ENCODE data around the gene TNPO3. TPM values are rescaled to one million over a fixed set of nuclear protein-coding genes. Genes with fewer than 3 reads are reported as not detected.

Gene TNPO3
- total RNA-seq, 1 experiment from 2014 or later: 58.5 TPM

DNA sequence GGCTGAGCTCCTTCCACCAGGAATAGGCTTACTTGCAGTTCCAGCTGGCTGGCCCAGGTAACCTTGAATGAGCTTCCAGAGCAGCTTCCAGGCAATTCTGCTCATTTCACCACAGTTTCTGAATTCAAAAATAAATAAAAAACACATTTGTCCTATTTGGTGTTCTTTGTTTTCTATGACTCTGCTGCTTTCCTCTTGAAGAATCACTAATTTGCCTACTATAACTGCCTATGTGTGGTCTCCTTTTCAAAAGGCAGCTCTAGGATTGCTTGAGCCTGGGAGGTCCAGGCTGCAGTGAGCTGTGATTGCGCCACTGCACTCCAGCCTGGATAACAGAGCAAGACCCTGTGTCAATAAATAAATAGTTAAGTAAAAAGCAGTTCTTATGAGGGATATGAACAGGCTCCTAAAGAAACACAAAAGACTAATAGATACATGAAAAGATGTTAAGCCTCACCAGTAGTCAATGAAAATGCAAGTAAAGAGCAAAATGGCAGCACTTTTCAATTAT is 19.5 kb upstream of the TNPO3 start:
- Histone ChIP-seq H3K27ac (ENCODE audit: low read depth, low read length) (no peak overlapping the region), H3K27me3 (ENCODE audit: insufficient read depth, low read length) (no peaks in the 10 kb centered on the region), H3K9me2 (ENCODE audit: insufficient read depth) (no peaks in the 10 kb centered on the region), H3K4me1 (ENCODE audit: control insufficient read depth in 1 of 2, insufficient read depth in 2 of 2, low read length in 2 of 2) (no peaks in the 10 kb centered on the region), H3K4me2 (ENCODE audit: low read length) (no peak overlapping the region), H2AFZ (ENCODE audit: low read depth, low read length, poor library complexity, severe bottlenecking) (no peak overlapping the region), H3K79me2 (ENCODE audit: insufficient read depth, low read length) (no peaks in the 10 kb centered on the region), H3K9ac (ENCODE audit: low read length) (no peak overlapping the region), H3K4me3 (replicated peaks in 1 of 2; ENCODE audit: low read depth in 1 of 2, low read length in 2 of 2) (no peak overlapping the region), H3K9me3 (ENCODE audit: control insufficient read depth in 1 of 2, insufficient read depth in 1 of 2, low read depth in 1 of 2, low read length in 2 of 2) (no peaks in the 10 kb centered on the region), H4K20me1 (ENCODE audit: insufficient read depth) (no peaks in the 10 kb centered on the region), H3K36me3 (ENCODE audit: control insufficient read depth in 1 of 2, insufficient read depth in 2 of 2, low read length in 2 of 2) (no peaks in the 10 kb centered on the region)
- ChIA-PET RAD21 (ENCODE audit: low non-redundant PET in 1 of 2, low total read pairs in 2 of 2, uncharacterized antibody in 2 of 2, unreplicated experiment in 2 of 2) (no interaction called here), CTCF (interaction anchor here (1.6 kb wide), 1 partner anchor 17 kb away, joined by 4 read pairs; no protein-coding TSS in a partner anchor), POLR2A (no interaction called here)
- no peak for TF ChIP-seq ELF1 (IDR thresholded peaks at IDR 0.05; ENCODE audit: borderline replicate concordance, low read depth)
- no peak for TF ChIP-seq EZH2 (IDR thresholded peaks at IDR 0.05)
- no peak for TF ChIP-seq POLR2A (IDR thresholded peaks at IDR 0.05; ENCODE audit: borderline replicate concordance, extremely low read depth, insufficient read depth, insufficient read length)
- TF ChIP-seq JUND (IDR thresholded peaks at IDR 0.05): no peak
- no peak for TF ChIP-seq EGR1 (IDR thresholded peaks at IDR 0.05; ENCODE audit: low read depth)
- TF ChIP-seq EZH2phosphoT487 (IDR thresholded peaks at IDR 0.05; ENCODE audit: borderline replicate concordance): no peak
- no peak for TF ChIP-seq SIN3A (IDR thresholded peaks at IDR 0.05; ENCODE audit: low read depth)
- TF ChIP-seq RAD21 (IDR thresholded peaks at IDR 0.05; ENCODE audit: low read depth): no peak
- no peak for TF ChIP-seq CEBPB (IDR thresholded peaks at IDR 0.05; ENCODE audit: low read depth)
- TF ChIP-seq, protein P1, sequence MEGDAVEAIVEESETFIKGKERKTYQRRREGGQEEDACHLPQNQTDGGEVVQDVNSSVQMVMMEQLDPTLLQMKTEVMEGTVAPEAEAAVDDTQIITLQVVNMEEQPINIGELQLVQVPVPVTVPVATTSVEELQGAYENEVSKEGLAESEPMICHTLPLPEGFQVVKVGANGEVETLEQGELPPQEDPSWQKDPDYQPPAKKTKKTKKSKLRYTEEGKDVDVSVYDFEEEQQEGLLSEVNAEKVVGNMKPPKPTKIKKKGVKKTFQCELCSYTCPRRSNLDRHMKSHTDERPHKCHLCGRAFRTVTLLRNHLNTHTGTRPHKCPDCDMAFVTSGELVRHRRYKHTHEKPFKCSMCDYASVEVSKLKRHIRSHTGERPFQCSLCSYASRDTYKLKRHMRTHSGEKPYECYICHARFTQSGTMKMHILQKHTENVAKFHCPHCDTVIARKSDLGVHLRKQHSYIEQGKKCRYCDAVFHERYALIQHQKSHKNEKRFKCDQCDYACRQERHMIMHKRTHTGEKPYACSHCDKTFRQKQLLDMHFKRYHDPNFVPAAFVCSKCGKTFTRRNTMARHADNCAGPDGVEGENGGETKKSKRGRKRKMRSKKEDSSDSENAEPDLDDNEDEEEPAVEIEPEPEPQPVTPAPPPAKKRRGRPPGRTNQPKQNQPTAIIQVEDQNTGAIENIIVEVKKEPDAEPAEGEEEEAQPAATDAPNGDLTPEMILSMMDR (IDR thresholded peaks at IDR 0.05 in 2 of 3, conservative IDR thresholded peaks at IDR 0.05 in 1 of 3; ENCODE audit: borderline replicate concordance in 1 of 3, insufficient read depth in 1 of 3, low read depth in 2 of 3, low read length in 2 of 3): no peak
- TF ChIP-seq, protein P2, sequence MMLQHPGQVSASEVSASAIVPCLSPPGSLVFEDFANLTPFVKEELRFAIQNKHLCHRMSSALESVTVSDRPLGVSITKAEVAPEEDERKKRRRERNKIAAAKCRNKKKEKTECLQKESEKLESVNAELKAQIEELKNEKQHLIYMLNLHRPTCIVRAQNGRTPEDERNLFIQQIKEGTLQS (IDR thresholded peaks at IDR 0.05): no peak
- no peak for TF ChIP-seq TCF7L2 (IDR thresholded peaks at IDR 0.05; ENCODE audit: borderline replicate concordance, extremely low read depth, insufficient read depth, insufficient read length)
- TF ChIP-seq CBX3 (IDR thresholded peaks at IDR 0.05; ENCODE audit: low read depth): no peak
- no peak for TF ChIP-seq ZBTB33 (IDR thresholded peaks at IDR 0.05; ENCODE audit: extremely low read depth, insufficient replicate concordance, low read length)
- no peak for TF ChIP-seq POLR2AphosphoS5 (IDR thresholded peaks at IDR 0.05; ENCODE audit: low read depth, low read length)
- no peak for TF ChIP-seq ZNF274 (IDR thresholded peaks at IDR 0.05; ENCODE audit: low read depth, low read length)
- no peak for TF ChIP-seq YY1 (IDR thresholded peaks at IDR 0.05; ENCODE audit: extremely low read depth, insufficient replicate concordance, low read depth, low read length)
- no peak for TF ChIP-seq SP1 (IDR thresholded peaks at IDR 0.05; ENCODE audit: low read depth)
- TF ChIP-seq SRF (IDR thresholded peaks at IDR 0.05; ENCODE audit: low read depth): no peak
- TF ChIP-seq, protein P3, sequence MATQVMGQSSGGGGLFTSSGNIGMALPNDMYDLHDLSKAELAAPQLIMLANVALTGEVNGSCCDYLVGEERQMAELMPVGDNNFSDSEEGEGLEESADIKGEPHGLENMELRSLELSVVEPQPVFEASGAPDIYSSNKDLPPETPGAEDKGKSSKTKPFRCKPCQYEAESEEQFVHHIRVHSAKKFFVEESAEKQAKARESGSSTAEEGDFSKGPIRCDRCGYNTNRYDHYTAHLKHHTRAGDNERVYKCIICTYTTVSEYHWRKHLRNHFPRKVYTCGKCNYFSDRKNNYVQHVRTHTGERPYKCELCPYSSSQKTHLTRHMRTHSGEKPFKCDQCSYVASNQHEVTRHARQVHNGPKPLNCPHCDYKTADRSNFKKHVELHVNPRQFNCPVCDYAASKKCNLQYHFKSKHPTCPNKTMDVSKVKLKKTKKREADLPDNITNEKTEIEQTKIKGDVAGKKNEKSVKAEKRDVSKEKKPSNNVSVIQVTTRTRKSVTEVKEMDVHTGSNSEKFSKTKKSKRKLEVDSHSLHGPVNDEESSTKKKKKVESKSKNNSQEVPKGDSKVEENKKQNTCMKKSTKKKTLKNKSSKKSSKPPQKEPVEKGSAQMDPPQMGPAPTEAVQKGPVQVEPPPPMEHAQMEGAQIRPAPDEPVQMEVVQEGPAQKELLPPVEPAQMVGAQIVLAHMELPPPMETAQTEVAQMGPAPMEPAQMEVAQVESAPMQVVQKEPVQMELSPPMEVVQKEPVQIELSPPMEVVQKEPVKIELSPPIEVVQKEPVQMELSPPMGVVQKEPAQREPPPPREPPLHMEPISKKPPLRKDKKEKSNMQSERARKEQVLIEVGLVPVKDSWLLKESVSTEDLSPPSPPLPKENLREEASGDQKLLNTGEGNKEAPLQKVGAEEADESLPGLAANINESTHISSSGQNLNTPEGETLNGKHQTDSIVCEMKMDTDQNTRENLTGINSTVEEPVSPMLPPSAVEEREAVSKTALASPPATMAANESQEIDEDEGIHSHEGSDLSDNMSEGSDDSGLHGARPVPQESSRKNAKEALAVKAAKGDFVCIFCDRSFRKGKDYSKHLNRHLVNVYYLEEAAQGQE (IDR thresholded peaks at IDR 0.05; ENCODE audit: low read depth): no peak
- no TSS peak for BruUV-seq (replicated peaks)
- DNase-seq (ENCODE audit: low read depth, low spot score) (no peak), ATAC-seq (no peak)
- intact Hi-C loops (cut with micrococcal nuclease): no loop called here
